NCI-H1417 (cell line): ENCODE measurements around the gene AJAP1.

Source experiments
- DNase-seq, 3 experiments: peaks; one replicate each; lab custom pipeline; 2025; lab: John Stamatoyannopoulos, UW

Gene AJAP1

DNA sequence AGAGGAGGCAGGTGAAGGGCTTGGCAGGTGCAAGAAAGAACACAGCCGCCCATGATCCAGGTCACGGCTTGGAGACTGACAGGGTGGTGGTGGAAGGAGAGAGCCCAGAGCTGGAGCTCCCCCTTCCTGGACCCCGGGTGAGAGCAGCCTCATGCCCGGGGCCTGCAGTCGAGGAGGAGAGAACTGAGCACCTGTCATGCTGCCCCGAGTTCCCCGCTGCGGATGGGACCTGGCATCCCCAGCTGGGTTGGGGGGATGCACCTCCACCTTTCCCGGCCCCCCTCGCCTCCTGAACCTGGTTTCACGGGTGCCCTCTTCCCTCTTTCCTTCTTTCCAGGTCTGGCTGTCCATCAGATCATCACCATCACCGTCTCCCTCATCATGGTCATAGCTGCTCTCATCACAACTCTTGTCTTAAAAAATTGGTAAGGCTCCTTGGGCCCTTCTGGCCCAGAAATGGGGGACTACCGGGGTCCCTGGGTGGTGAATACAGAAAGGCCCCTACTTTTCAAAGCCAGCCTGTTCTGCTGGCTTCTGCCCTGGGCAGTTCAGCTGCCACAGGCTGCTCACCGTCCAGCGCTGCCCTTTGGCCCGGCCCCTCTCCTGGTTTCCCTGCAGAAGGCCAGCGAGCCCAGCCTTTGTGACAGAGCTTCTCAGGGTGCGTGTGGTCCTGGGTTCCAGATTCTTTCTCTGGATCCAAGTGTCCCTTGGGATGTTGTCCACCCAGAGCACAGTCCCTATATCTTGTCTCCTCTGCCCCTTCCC, 115.3 kb downstream of the AJAP1 start:
- DNase-seq: no peak

DNA sequence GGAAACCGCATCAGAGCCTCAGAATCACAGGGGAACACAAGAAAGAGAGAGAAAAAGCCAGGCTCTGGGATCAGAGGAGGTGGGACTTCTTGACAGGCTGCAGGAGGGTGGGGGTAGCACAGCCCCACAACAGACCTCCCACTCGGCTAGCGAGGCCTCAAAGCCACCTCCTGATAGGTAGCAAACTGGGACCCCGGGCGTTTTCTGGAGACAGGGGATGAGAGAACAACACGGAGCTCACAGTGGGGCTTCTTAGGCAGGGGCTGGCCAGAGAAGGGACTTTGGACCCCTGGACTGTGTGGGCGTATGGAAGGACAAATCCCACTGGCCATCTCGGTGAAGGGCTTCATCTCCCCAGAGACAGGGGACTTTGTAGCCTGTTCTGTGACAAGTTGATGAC, 116.3 kb downstream of the AJAP1 start:
- DNase-seq: no peak

DNA sequence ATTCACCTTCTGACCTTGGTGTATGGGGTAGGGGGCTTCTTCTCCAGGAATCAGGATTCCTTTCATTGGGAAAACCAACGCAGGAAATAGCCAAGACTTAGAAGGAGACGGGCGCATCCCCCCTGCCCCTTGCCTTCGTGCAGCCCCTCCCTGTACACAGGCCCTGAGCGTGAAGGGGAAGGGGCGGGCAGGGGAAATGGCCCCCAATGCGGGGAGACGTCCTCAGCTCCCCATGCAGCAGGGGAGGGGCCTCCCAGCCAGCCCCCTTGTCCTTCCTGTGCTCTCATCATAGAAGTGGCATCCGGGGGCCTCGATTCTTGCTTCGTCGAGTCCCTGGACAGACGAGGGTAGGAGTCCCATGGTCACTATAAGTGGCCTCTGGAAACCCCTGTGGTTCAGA, 116.9 kb downstream of the AJAP1 start:
- no peak for DNase-seq

DNA sequence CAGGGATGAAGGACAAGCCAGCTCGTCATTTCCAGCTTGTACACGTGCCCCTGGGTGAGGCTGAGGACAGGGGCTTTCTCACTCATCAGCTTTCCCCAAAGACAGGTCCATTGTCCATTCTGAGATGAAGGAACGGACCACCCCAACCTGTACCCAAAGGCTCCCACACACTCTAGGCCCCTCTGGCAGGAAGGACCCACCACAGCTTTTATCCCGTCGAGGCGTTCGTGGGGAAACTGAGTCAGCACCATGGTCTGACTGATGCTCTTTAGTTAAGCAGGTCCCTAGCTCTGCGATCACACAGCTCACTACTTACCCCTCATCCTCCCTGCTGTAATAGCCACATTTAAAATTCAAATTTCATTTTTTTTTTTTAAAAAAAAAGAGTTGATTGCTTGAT, 117.3 kb downstream of the AJAP1 start:
- no peak for DNase-seq

DNA sequence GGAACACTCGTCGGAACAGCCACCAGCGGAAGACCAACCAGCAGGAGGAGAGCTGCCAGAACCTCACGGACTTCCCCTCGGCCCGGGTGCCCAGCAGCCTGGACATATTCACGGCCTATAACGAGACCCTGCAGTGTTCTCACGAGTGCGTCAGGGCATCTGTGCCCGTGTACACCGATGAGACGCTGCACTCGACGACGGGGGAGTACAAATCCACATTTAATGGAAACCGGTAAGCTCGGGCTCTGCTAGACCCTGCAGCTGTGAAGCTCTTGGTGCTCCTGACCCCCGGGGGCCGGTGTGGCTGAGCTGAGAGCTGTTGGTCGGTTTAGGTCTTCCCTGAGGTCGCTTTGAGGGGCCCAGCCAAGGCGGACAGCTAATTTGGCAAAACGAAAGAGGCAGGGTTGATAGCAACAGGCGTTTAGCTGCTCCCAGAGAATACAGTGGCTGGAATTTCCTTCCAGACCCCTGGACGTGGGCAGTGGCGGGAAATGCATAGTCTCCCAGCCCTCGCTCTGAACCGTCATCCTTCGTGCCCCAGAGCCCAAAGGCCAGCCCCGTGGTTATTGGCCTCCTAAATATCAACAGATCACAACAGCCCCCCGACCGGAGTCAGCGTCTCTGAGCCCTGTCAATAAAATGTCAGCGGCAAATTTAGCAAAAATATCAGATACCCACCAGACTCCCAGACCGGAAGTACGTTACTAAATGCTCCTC, 118.0 kb downstream of the AJAP1 start:
- DNase-seq: no peak

DNA sequence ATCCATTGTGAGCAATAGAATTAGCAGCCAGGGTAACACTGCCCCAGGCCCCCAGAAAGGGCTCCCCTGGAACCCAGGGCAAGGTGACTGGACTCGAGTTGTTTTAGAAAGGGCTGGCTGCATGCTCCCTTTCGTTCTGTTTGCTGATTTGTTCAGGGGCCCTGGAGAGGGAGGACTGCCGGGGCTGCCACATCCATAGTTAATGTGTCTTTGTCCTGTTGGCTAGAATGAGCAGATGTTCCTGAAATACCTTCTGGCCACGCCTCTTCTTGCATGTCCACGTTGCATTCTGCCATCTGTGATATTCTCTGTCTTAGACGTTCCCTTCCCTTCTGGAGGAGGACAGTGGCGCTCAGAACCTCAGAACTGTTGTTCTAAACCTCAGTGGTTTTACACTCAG, 118.8 kb downstream of the AJAP1 start:
- no peak for DNase-seq

DNA sequence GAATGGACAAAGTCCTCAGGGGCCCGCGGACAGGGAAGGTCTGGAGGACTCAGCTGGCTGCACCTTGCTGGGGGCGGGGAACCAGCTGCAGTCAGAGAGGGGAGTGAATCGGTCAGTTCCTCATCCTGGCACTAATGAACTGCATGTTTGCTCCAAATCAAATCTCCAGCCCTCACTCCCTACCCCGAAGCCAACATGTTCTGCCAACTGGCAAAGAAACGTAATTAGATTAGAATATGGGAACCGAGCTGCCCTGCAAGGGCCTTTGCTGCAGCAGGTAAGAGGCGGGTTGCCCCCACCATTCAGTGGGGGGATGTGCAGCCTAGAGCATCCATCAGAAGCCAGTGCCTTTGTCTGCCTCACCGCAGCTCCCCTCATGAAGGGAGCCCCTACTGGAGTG, 121.1 kb downstream of the AJAP1 start:
- DNase-seq: no peak

DNA sequence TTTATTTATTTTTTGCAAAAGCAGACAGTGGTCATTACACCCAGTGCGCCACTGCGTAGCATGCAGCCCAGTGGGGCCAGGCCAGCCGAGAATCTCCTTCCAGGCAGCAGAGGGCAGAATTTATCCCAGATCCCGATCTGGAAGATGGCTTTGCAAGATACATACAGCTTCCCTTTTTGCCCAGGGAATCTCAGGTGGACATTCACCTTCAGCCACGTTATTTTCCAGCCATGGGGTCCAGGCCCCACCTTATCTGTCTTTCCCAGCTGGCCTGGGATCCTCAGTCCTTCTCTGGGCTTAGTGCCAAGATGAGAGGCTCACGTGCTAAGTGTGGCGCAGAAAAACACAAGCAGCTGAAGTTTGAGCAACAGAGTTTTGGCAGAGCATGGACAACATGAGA, 123.6 kb downstream of the AJAP1 start:
- DNase-seq: peak; percentile 15 to 56 (median 55)

DNA sequence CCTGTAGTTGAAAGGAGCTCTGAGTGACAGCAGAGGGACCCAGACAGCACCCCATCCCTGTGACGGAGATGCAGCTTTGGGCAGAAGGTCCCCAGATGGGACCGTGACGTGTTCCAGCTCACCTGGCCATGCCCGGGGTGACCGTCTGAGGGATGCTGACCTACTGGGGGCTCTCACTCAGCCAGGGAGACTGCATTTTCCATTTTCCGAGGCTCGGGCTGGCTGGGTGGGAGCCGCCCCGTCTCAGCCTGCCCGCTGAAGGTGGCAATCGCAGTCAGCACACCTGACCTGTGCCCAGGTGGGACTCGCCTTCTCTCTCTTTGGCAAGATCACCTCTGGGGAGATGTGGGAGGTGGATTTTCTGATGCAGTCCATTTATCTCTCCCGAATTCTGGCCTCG, 127.2 kb downstream of the AJAP1 start:
- DNase-seq: no peak

DNA sequence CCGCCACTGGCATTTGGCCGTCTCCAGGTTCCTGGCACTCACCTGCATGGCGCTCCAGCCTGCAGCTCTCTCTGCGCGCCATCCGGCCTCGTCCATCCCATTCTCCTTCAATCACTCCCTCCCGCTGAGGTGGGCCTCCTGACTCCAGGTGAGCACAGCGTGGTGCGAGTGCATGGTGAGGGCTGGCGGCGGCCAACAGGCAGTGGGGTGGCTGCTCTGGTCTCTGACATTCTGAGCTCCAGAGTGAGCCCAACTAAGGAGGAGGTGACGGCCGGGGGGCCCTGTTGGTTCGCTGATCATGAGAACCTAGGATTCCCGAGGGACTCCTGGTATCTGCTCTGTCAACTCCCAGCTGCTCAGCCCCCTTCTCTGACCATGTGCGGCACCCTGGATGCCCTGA, 130.4 kb downstream of the AJAP1 start:
- DNase-seq: peak in 2 of 3 experiments; percentile 28 to 56

DNA sequence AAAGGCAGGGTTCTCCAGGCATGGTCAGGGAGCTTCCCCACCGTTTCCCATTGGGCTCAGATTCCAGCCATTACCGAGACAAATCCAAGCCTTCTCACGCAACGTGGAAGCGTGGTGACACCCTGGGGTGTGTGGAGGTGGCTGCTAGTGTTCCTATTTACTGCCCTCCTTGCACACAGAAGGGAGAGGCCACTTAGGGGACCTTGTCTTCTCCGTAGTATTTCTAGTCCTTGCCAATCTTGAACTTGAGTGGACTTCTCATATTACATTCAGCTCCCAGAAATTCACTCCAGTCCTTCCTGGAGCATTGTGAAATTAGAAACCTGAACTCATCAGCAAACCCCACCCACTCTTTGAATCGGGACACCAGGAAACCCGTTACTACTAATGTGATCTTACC, 131.6 kb downstream of the AJAP1 start:
- peak in 1 of 3 experiments; percentile 82 for DNase-seq

DNA sequence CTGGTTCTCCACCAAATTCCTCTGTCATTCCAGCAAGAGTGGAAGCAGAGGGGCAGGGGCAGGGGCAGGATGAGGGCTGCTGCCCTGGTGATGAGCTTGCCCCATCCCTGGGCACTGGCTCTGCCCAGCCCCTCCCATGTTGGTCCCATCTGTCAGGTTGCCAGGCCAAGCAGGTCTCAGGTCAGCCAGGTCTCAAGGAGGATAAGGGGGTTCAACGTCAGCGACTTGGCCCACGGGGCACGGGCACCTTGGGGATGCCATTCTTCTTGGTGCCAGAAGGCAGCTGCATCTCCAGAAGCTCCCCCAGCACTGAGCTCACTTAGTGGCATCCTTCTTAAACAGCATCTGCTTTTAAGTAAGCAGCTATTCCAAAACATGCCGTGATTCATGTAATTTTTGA, 133.1 kb downstream of the AJAP1 start:
- no peak for DNase-seq

DNA sequence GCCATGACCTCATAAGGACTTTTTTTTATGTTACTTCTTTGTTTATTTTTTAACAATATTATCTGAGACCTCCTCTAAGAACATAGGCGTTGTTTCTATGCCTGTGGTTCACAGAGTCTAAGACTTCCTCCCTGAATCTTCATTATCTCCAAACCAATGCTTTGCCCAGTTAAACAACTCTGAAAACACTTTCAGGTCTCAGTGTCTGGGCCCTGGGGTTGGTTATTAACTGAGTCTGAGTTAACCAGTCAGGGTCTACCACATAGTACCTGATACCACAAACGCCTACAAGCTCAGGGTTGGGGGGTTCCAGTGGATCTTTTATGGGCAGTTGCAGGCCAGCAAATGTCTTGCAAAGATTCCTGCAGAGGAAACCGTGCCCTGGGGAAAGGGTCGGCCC, 138.2 kb downstream of the AJAP1 start:
- no peak for DNase-seq

DNA sequence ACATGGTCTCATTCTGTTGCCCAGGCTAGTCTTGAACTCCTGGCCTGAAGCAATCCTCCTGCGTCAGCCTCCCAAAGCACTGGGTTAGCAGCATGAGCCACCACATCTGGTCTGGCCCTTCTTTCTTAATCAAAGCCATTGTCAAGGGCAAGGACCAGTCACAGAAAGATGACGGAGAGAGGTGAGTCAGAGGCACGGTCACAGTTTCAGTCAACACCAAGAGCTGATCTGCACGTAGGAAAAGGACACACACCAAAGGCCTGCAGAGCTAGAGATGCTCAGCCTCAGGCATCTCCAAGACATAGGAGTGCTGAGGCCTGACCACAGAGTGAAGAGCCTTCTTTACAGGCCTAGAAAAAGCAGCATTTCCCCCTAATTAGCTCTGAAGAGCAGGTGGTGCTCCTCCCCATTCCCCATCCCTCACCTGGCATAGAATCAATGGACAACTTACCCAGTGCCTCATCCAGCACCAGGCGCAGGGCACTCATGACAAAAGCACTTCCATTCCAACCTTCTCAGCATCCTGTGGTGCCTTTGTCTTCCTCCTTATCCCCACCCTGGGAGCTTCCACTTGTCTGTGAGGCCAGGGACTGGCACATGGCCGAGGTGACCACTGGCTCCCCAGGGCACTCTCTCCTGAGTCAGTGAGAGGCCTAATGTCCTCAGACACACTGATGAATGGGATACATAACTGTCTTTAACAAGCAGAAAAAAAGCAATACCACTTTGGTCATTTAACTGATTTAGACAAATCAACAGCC, 139.8 kb downstream of the AJAP1 start:
- DNase-seq: peak; percentile 63 to 93 (median 89)

DNA sequence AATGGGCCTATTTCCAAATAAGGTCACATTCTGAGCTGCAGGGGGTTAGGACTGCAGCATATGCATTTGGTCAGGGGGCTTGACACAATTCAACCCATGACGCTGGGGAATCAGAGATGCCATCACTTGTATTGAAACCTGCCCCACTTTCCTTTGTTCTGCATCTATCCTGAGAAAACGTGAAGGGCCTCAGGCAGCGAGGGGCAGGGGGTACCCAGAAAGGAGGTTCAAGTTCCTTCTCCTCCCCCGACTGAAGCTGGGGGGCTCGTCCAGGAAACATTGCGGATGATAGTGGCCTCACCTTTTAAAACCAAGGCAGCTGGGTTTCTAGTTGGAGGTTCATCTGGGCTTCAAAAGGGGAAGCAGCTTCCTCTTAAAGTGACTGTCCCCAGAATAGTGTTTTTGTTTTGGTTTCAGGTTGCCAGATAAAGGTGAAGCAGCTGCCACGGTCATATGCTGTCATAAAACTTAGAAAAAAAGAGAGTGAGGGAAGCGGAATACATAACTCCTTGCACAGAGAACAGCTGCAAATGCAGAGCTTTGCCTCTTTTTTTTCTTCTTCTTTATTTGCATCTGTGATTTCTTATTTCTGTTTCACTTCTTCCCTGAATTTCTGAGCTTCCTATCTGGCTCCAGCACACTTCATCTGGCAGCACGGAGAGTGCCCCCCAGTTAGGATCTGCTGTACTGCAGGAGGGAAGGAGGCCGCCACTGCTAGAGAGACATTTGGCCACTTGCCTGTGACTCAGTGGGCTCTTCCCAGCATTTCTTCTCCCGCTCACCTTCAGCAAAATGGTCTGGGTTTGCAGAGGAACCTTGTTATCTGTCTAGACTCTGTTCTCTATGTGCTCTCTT, 142.0 kb downstream of the AJAP1 start:
- DNase-seq: no peak

DNA sequence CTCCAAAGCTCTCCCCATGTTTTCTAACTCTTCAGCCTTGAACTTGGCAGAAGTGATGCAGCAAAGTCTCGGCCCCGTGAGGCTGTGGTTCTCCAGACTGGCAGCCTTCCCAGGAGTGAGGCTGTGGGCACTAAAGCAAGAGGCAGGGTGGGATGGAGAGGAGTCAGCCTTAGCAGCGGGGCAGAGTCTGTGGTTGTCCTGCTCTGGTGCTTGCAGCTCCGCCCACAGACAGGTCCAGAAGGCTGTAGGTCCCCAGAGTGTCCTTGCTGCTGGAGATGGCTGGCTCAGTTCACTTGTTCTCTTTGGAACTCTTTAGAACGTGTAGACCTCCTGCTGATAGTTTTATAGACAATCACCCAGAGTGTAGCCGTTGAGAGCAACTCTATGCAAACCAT, 142.6 kb downstream of the AJAP1 start:
- no peak for DNase-seq

DNA sequence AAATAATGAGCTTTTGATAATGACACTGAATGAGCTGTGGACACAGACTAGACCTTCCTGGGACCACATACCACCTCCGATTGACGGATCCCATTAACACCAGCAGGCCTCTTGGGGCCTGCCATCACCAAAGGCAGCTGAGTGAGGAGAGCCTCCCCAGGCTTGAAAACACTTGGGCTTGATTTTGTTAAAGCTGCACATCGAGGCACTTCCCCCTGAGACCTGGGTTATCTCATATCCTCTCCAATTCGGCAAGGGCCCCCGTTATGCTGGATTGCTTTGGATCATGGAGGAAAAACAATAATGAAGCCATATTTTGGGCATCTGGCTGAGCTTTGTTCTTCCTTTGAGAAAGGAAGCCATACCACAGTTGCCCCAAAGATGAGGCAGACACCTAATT, 143.0 kb downstream of the AJAP1 start:
- DNase-seq: no peak

DNA sequence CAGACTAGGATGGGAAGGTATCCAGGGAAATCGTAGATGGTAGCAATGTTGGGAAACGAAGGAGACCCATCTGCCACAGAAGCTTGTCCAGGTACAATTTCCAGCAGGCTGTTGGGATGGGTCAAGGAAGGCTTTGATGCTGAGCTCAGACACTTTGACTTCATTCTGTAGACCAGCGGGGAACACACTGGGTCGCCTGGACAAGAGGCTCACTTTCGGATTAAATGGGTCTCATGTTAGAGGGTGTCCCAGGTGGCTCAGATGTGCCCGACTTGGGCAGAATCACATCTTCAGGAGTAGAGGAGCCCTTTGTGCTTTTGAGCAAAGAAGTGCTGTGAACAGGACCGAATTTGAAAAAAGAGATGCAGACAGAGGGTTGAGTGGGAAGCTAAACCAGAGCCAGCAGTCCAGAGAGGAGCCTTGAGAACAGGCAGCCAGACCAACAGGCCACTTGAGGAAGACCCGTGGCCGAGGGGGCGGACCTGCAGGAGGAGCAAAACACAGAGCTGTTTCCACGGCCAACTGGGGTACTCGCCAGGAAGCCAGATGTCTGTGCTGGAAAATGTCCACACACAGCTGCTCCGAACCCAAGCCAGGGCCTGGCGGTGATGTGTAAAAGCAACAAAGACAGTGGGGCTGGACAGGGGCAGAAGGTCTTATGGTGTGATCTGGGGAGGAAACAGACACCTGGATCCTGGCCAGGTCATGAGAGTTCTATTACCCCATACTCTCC, 146.9 kb downstream of the AJAP1 start:
- no peak for DNase-seq

DNA sequence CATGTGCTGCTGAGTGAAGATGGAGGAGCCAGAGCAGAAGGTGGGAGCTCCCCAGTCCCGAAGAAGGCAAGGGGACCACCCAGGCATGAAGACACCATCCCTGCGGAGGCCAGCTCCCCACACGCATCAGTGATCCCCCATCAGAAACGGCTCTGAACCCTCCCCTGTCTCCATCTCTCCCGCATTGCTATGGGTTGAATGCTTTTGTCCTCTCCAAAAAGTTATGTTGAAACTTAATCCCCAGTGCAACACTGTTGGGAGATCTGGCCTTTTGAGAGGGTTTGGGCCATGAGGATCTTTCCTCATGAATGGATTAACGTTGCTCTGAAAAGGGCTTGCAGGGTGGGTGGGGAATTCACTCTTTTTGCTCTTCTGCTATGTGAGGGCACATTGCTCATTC, 147.6 kb downstream of the AJAP1 start:
- no peak for DNase-seq

DNA sequence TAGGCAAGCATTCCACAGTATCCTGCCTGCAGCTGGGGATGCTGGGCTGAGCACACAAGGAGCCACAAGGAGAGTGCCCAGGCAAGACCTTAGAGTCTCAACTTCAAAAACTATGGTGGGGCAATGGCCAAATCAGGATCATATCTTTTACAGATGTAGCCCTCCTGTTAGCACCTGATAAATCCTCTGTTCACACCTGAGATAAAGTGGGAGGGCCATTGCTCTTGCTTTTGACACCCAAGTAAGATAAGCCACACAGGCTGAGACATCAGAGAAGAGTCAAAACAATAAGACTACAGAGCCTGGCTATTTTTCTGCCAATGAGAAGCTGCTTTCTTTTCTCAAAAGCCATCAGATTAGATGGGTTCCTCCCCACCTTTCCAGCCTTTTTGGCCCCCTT, 148.9 kb downstream of the AJAP1 start:
- no peak for DNase-seq

DNA sequence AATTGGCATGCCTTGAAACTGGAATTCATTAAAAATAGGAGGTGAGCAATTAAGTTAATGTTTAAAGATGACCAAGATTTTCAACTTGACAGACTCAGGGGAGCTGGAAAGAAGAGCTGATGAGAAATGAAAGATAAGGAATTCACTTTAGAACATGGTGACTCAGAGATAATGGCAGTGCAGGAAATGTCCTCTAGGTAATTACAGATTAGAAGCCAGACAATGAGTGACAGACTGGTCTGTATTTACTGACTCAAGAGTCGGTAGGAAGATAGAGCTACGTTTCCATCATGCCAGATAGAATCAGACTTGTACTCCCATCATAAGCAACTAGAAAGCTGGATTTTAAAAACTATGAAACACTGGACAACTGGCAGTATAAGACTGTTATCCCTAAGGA, 151.6 kb downstream of the AJAP1 start:
- no peak for DNase-seq
